CD14-positive monocyte (primary cell): ENCODE results near the gene FADS2. TPM values are rescaled to one million over a fixed set of nuclear protein-coding genes. Genes with fewer than 3 reads are reported as not detected.

ENCODE experiments used
- DNase-seq, 3 donors: peaks; one replicate each; pipeline ENCODE4 v3.0.0-alpha.2; 2011 to 2022
- H2AFZ ChIP-seq: 2 replicates; pipeline ENCODE4 v1.6.0; 2012; ENCODE audit warnings: mild to moderate bottlenecking, low read depth, low read length, inconsistent platforms; ENCODE audit not compliant: insufficient read depth, poor library complexity, severe bottlenecking
- H3K27ac ChIP-seq, 2 donors: 1 replicate in 1 of 2; 2 replicates in 1 of 2; pipeline ENCODE4 v1.5.1; 2012 to 2013; ENCODE audit warnings: low read length in 2 of 2, control low read depth in 1 of 2, inconsistent platforms in 1 of 2, low read depth in 1 of 2, mild to moderate bottlenecking in 1 of 2
- H3K27me3 ChIP-seq, 2 donors: one replicate each; pipeline versions ENCODE4 v1.6.0 to v1.6.1; 2011 to 2013; ENCODE audit warnings: low read length in 2 of 2; ENCODE audit not compliant: control insufficient read depth in 2 of 2, insufficient read depth in 2 of 2
- H3K36me3 ChIP-seq, 2 donors: replicated peaks in 1 of 2; 1 replicate in 1 of 2; 2 replicates in 1 of 2; pipeline versions ENCODE4 v1.5.1 to v1.6.1; 2012 to 2013; ENCODE audit warnings: low read length in 2 of 2, control low read depth in 1 of 2, inconsistent platforms in 1 of 2, mild to moderate bottlenecking in 1 of 2; ENCODE audit not compliant: insufficient read depth in 2 of 2, control insufficient read depth in 1 of 2
- H3K4me1 ChIP-seq, 2 donors: 1 replicate in 1 of 2; 2 replicates in 1 of 2; pipeline versions ENCODE4 v1.5.1 to v1.6.1; 2012 to 2013; ENCODE audit warnings: low read length in 2 of 2, control low read depth in 1 of 2, inconsistent platforms in 1 of 2, mild to moderate bottlenecking in 1 of 2, moderate library complexity in 1 of 2; ENCODE audit not compliant: insufficient read depth in 2 of 2, control insufficient read depth in 1 of 2
- H3K4me2 ChIP-seq: replicated peaks from 2 replicates; pipeline ENCODE3; 2012; ENCODE audit warnings: low read length, moderate library complexity, mild to moderate bottlenecking; ENCODE audit not compliant: poor library complexity, severe bottlenecking; ENCODE audit errors: extremely low read depth
- H3K4me3 ChIP-seq, 3 experiments: fragments of 200-600 bp in 1 of 3; sonication (generic) in 1 of 3; replicated peaks in 1 of 3; 1 replicate in 2 of 3; 2 replicates in 1 of 3; pipeline ENCODE4 v1.5.1; 2011 to 2013; ENCODE audit warnings: low read length in 3 of 3, mild to moderate bottlenecking in 3 of 3, control low read depth in 2 of 3, low read depth in 2 of 3, inconsistent platforms in 1 of 3, moderate library complexity in 1 of 3
- H3K79me2 ChIP-seq: 2 replicates; pipeline ENCODE4 v1.6.0; 2012; ENCODE audit warnings: mild to moderate bottlenecking, control low read depth, inconsistent platforms, low read length, moderate library complexity; ENCODE audit not compliant: insufficient read depth
- H3K9ac ChIP-seq: 2 replicates; pipeline ENCODE4 v1.6.0; 2017; ENCODE audit warnings: low read length, mild to moderate bottlenecking; ENCODE audit not compliant: insufficient read depth, poor library complexity, severe bottlenecking
- H3K9me3 ChIP-seq, 2 donors: replicated peaks in 1 of 2; 1 replicate in 1 of 2; 2 replicates in 1 of 2; pipeline versions ENCODE4 v1.5.1 to v1.6.1; 2012 to 2013; ENCODE audit warnings: low read length in 2 of 2, control low read depth in 1 of 2; ENCODE audit not compliant: control insufficient read depth in 1 of 2, insufficient read depth in 1 of 2
- H4K20me1 ChIP-seq: 2 replicates; pipeline ENCODE4 v1.6.0; 2012; ENCODE audit warnings: mild to moderate bottlenecking, low read length, control low read depth, moderate library complexity; ENCODE audit not compliant: insufficient read depth
- H3K27ac Mint-ChIP-seq, 7 donors: one replicate each; pipeline ENCODE4 v1.8.0; 2020; ENCODE audit warnings: mild to moderate bottlenecking in 7 of 7, mixed read lengths in 7 of 7, moderate library complexity in 6 of 7, inconsistent platforms in 2 of 7
- H3K27me3 Mint-ChIP-seq, 3 donors: one replicate each; pipeline ENCODE4 v1.8.0; 2021 to 2022; ENCODE audit warnings: low read depth in 3 of 3, mild to moderate bottlenecking in 3 of 3, mixed read lengths in 3 of 3, moderate library complexity in 3 of 3, inconsistent platforms in 1 of 3
- H3K36me3 Mint-ChIP-seq, 2 donors: one replicate each; pipeline ENCODE4 v1.8.0; 2020; ENCODE audit warnings: mixed read lengths in 2 of 2, inconsistent platforms in 1 of 2, mild to moderate bottlenecking in 1 of 2
- H3K4me1 Mint-ChIP-seq: one replicate; pipeline ENCODE4 v1.8.0; 2020; ENCODE audit warnings: mild to moderate bottlenecking, mixed read lengths
- H3K4me3 Mint-ChIP-seq, 2 donors: one replicate each; pipeline ENCODE4 v1.8.0; 2020; ENCODE audit warnings: mild to moderate bottlenecking in 2 of 2, mixed read lengths in 2 of 2, moderate library complexity in 1 of 2
- H3K9me3 Mint-ChIP-seq, 7 donors: one replicate each; pipeline ENCODE4 v1.8.0; 2020 to 2022; ENCODE audit warnings: mixed read lengths in 7 of 7, mild to moderate bottlenecking in 6 of 7, moderate library complexity in 6 of 7, inconsistent platforms in 2 of 7
- CTCF ChIP-seq: fragments of 200-600 bp; IDR thresholded peaks from one replicate; pipeline ENCODE4 v1.8.0; 2022; ENCODE audit warnings: antibody characterized with exemption, mild to moderate bottlenecking
- WGBS: methylation state at CpG from one replicate; pipeline ENCODE4 v1.1.5; 2013; ENCODE audit warnings: missing lambda C conversion rate; ENCODE audit not compliant: insufficient coverage; 5-methylcytosine and 5-hydroxymethylcytosine counted together
- intact Hi-C, 2 donors: fragments of 100-400 bp; cut with micrococcal nuclease; formaldehyde crosslinking; loops; one replicate each; pipeline versions ENCODE4 v1.15.0 to v1.15.1; 2023
- polyA plus RNA-seq, 3 donors: library from polyadenylated mRNA; depleted of rRNA in 1 of 3; unstranded in 2 of 3; stranded (reverse) in 1 of 3; fragments of 300-500 nt in 2 of 3; fragments of >200 nt in 1 of 3; fragmentation: Illumina TruSeq in 2 of 3; gene quantifications; 1 replicate in 2 of 3; 2 replicates in 1 of 3; pipeline ENCODE4 v1.2.3, GENCODE V29; 2012 to 2021

The FADS2 gene
- polyA plus RNA-seq, 3 donors, result 5.1 to 19.9 (median 6.4) TPM

GRCh38 chr11:61887839-61888494 lies 59.9 kb downstream of the FADS2 start:
- no peaks in the 10 kb centered on the region for H3K36me3 Mint-ChIP-seq
- H3K4me3 Mint-ChIP-seq, result no peak overlapping the region
- no peak for TF ChIP-seq CTCF
- no peak overlapping the region for H3K27ac Mint-ChIP-seq
- no peak overlapping the region for H3K4me3 ChIP-seq
- WGBS, result 98% methylated on average over 6 of the region's 7 CpGs
- no peak overlapping the region for H3K9ac ChIP-seq
- H3K9me3 Mint-ChIP-seq, result peaks cover 0 to 4% (median 2%) of the 10 kb centered on the region in 7 donors
- DNase-seq, result no peak
- H3K4me2 ChIP-seq, result no peak overlapping the region
- H3K36me3 ChIP-seq, result no peaks in the 10 kb centered on the region
- peaks cover 0 to 19% of the 10 kb centered on the region in 2 donors for H3K27me3 ChIP-seq
- peaks cover 9 to 15% (median 14%) of the 10 kb centered on the region in 3 donors for H3K27me3 Mint-ChIP-seq
- H3K4me1 ChIP-seq, result peaks cover 12 to 17% of the 10 kb centered on the region in 2 donors
- no peaks in the 10 kb centered on the region for H3K79me2 ChIP-seq
- H2AFZ ChIP-seq, result no peak overlapping the region
- intact Hi-C loops, result loop anchor here in 1 of 2 donors (10.0 kb wide), 1 partner anchor 83 kb away; no protein-coding TSS in a partner anchor
- peaks cover 9% of the 10 kb centered on the region for H3K4me1 Mint-ChIP-seq
- H3K9me3 ChIP-seq, result no peaks in the 10 kb centered on the region
- no peak overlapping the region for H3K27ac ChIP-seq
- H4K20me1 ChIP-seq, result no peaks in the 10 kb centered on the region

GRCh38 chr11:61888590-61888989 lies 60.5 kb downstream of the FADS2 start:
- DNase-seq, result no peak
- H3K4me1 Mint-ChIP-seq, result peaks cover 9% of the 10 kb centered on the region
- H3K9me3 Mint-ChIP-seq, result peaks cover 0 to 4% (median 2%) of the 10 kb centered on the region in 7 donors
- no peak for TF ChIP-seq CTCF
- Histone ChIP-seq H4K20me1 (no peaks in the 10 kb centered on the region), H3K79me2 (no peaks in the 10 kb centered on the region), H3K4me1 (peaks cover 12 to 17% of the 10 kb centered on the region in 2 donors), H3K27ac (no peak overlapping the region), H3K4me2 (no peak overlapping the region), H3K4me3 (no peak overlapping the region), H3K9me3 (no peaks in the 10 kb centered on the region), H3K27me3 (peaks cover 0 to 19% of the 10 kb centered on the region in 2 donors), H3K36me3 (no peaks in the 10 kb centered on the region), H2AFZ (no peak overlapping the region), H3K9ac (no peak overlapping the region)
- H3K27ac Mint-ChIP-seq, result no peak overlapping the region
- 91% methylated on average over 10 of the region's 12 CpGs for WGBS
- intact Hi-C loops, result loop anchor here in 1 of 2 donors (10.0 kb wide), 1 partner anchor 84 kb away; no protein-coding TSS in a partner anchor
- H3K4me3 Mint-ChIP-seq, result no peak overlapping the region
- H3K27me3 Mint-ChIP-seq, result peaks cover 9 to 16% (median 14%) of the 10 kb centered on the region in 3 donors
- H3K36me3 Mint-ChIP-seq, result no peaks in the 10 kb centered on the region
